NOMO-1 treated with DMSO at 0.1 percent for 48 hours (cell line): ENCODE data around the gene PPP2CA.
A peak's percentile ranks its signal among the peaks of the same experiment; 100 is the strongest.
"Not testable (repeated sequence)": the region's sequence is repeated elsewhere in the genome, so short reads cannot be mapped to it uniquely, and the experiment has no call there.

Source experiments
- DNase-seq: peaks from one replicate; lab custom pipeline; 2025; ENCODE audit not compliant: unreplicated experiment; lab: John Stamatoyannopoulos, UW

PPP2CA gene

GRCh38 chr5:134203630-134204029 is 22.2 kb downstream of the PPP2CA start:
- DNase-seq: no peak

- DNase-seq: no peak
These were observed 30.2 kb downstream of the PPP2CA start for GRCh38 chr5:134195666-134196065.

- no peak for DNase-seq
These were observed 36.8 kb downstream of the PPP2CA start for GRCh38 chr5:134189031-134189430.

GRCh38 chr5:134188092-134188491 is 37.8 kb downstream of the PPP2CA start:
- no peak for DNase-seq

- peak; percentile 66 for DNase-seq
These were observed 41.4 kb downstream of the PPP2CA start for GRCh38 chr5:134184155-134185135.

- no peak for DNase-seq
These were observed 42.4 kb downstream of the PPP2CA start for GRCh38 chr5:134183481-134183880.

GRCh38 chr5:134178096-134178419 is 47.8 kb downstream of the PPP2CA start:
- DNase-seq: no peak

GRCh38 chr5:134177369-134178095 is 48.3 kb downstream of the PPP2CA start:
- peak; percentile 40 for DNase-seq

- DNase-seq: peak; percentile 79
These were observed 49.1 kb downstream of the PPP2CA start, which contains the start of gene SKP1 for GRCh38 chr5:134176511-134177368. Gene SKP1 (minus strand): TSS chr5:134176950. CDS start chr5:134174022, 2,928 bp downstream.

GRCh38 chr5:134175921-134176510 is 49.9 kb downstream of the PPP2CA start:
- DNase-seq: peak; percentile 42

- DNase-seq: peak; percentile 19
These were observed 50.7 kb downstream of the PPP2CA start for GRCh38 chr5:134174841-134175839.

- DNase-seq: no peak
These were observed 53.9 kb downstream of the PPP2CA start for GRCh38 chr5:134171972-134172371.

- no peak for DNase-seq
These were observed 63.3 kb downstream of the PPP2CA start for GRCh38 chr5:134162592-134162991.

- no peak for DNase-seq
These were observed 64.1 kb downstream of the PPP2CA start for GRCh38 chr5:134161513-134162395.

GRCh38 chr5:134153657-134154056 is 72.2 kb downstream of the PPP2CA start:
- DNase-seq: no peak

GRCh38 chr5:134153241-134153640 is 72.6 kb downstream of the PPP2CA start:
- no peak for DNase-seq

GRCh38 chr5:134152173-134152832 is 73.6 kb downstream of the PPP2CA start:
- not testable (repeated sequence) for DNase-seq

GRCh38 chr5:134151723-134152122 is 74.2 kb downstream of the PPP2CA start:
- no peak for DNase-seq
